Left renal cortex interstitium (tissue), 4 donors: Measurements from ENCODE around the gene FAM98B. TPM values are rescaled to one million over a fixed set of nuclear protein-coding genes. Genes with fewer than 3 reads are reported as not detected.

ENCODE experiments used
- DNase-seq, 4 donors: peaks; one replicate each; pipeline ENCODE4 v3.0.0-alpha.2; 2013; ENCODE audit warnings: low read depth in 4 of 4, low spot score in 2 of 4, missing footprints in 1 of 4
- polyA plus RNA-seq, 4 donors: library from polyadenylated mRNA; unstranded; fragments of 120-200 nt; gene quantifications; one replicate each; pipeline ENCODE4 v1.2.1, GENCODE V29; 2013; ENCODE audit not compliant: insufficient read length in 4 of 4

FAM98B gene
- polyA plus RNA-seq, 4 donors = 62.0 to 79.7 (median 72.8) TPM

GRCh38 chr15:38504680-38505467 lies 50.9 kb downstream of the FAM98B start:
- DNase-seq = no peak

- DNase-seq = no peak
These were observed 53.1 kb downstream of the FAM98B start for GRCh38 chr15:38506997-38507396.

GRCh38 chr15:38507570-38507969 lies 53.6 kb downstream of the FAM98B start:
- no peak for DNase-seq

- no peak for DNase-seq
These were observed 54.7 kb downstream of the FAM98B start for GRCh38 chr15:38508647-38509046.

- DNase-seq = no peak
These were observed 55.2 kb downstream of the FAM98B start for GRCh38 chr15:38509152-38509551.

- DNase-seq = no peak
These were observed 59.0 kb downstream of the FAM98B start for GRCh38 chr15:38512901-38513300.

GRCh38 chr15:38514601-38515000 lies 60.7 kb downstream of the FAM98B start:
- peak; percentile 4 to 38 (median 14) for DNase-seq

- no peak for DNase-seq
These were observed 62.7 kb downstream of the FAM98B start for GRCh38 chr15:38516626-38517025.

GRCh38 chr15:38517312-38517975 lies 63.5 kb downstream of the FAM98B start:
- DNase-seq = no peak

GRCh38 chr15:38518084-38518483 lies 64.2 kb downstream of the FAM98B start:
- no peak for DNase-seq

GRCh38 chr15:38520035-38520434 lies 66.1 kb downstream of the FAM98B start:
- no peak for DNase-seq

GRCh38 chr15:38521316-38521715 lies 67.4 kb downstream of the FAM98B start:
- DNase-seq = no peak

- no peak for DNase-seq
These were observed 69.0 kb downstream of the FAM98B start for GRCh38 chr15:38522922-38523321.

GRCh38 chr15:38524156-38524555 lies 70.2 kb downstream of the FAM98B start:
- no peak for DNase-seq

- no peak for DNase-seq
These were observed 71.6 kb downstream of the FAM98B start for GRCh38 chr15:38525489-38525888.

- DNase-seq = no peak
These were observed 72.2 kb downstream of the FAM98B start for GRCh38 chr15:38526158-38526557.

GRCh38 chr15:38528294-38528693 lies 74.4 kb downstream of the FAM98B start:
- DNase-seq = no peak

GRCh38 chr15:38530113-38530512 lies 76.2 kb downstream of the FAM98B start:
- no peak for DNase-seq

GRCh38 chr15:38531509-38531908 lies 77.6 kb downstream of the FAM98B start:
- DNase-seq = no peak

- no peak for DNase-seq
These were observed 78.8 kb downstream of the FAM98B start for GRCh38 chr15:38532728-38533127.

- no peak for DNase-seq
These were observed 79.5 kb downstream of the FAM98B start for GRCh38 chr15:38533416-38533915.

- DNase-seq = no peak
These were observed 80.0 kb downstream of the FAM98B start for GRCh38 chr15:38533926-38534325.
